ENCODE data around the gene SH2D2A. TPM values are rescaled to one million over a fixed set of nuclear protein-coding genes. Genes with fewer than 3 reads are reported as not detected.
A peak's percentile ranks its signal among the peaks of the same experiment; 100 is the strongest.

Gene SH2D2A
- total and polyA plus RNA-seq, 9 of the 15 experiments (the other 6 are each of a cell fraction or from before 2014, with no cell fraction given), result 0.89 to 33.6 (median 6.9) TPM

DNA sequence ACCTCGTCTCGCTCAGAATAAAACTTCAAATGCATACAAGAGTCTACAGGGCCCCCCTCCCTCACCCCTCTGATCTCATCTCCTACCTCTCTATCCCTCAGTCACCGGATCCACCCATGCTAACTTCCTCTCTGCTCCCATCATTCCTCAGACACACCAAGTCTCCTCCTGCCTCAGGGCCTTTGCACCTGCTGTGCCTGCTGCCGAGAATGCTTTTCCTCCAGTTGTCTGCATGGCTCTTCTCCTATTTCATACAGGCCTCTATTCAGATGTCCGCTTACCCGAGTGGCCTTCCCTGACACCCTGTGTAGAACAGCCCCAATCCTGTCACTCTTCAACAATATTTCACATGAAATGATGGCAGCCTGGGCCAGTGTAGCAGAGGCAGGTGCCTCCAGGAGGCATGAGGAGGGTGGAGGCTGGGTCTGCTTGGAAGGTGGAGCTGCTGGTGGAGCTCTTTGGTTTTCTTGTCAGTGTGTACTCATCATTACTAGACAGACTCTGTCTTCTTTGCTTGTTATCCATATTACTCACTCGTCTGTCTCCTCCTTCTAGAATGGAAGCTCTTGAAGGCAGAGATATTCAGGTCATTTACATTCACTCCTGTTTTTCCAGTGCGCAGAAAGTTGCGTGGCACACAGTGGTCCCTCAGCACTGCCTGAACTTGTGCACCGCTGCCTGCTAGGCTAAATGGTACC, 4.2 kb downstream of the SH2D2A start (continued):
- TF ChIP-seq, protein P1, sequence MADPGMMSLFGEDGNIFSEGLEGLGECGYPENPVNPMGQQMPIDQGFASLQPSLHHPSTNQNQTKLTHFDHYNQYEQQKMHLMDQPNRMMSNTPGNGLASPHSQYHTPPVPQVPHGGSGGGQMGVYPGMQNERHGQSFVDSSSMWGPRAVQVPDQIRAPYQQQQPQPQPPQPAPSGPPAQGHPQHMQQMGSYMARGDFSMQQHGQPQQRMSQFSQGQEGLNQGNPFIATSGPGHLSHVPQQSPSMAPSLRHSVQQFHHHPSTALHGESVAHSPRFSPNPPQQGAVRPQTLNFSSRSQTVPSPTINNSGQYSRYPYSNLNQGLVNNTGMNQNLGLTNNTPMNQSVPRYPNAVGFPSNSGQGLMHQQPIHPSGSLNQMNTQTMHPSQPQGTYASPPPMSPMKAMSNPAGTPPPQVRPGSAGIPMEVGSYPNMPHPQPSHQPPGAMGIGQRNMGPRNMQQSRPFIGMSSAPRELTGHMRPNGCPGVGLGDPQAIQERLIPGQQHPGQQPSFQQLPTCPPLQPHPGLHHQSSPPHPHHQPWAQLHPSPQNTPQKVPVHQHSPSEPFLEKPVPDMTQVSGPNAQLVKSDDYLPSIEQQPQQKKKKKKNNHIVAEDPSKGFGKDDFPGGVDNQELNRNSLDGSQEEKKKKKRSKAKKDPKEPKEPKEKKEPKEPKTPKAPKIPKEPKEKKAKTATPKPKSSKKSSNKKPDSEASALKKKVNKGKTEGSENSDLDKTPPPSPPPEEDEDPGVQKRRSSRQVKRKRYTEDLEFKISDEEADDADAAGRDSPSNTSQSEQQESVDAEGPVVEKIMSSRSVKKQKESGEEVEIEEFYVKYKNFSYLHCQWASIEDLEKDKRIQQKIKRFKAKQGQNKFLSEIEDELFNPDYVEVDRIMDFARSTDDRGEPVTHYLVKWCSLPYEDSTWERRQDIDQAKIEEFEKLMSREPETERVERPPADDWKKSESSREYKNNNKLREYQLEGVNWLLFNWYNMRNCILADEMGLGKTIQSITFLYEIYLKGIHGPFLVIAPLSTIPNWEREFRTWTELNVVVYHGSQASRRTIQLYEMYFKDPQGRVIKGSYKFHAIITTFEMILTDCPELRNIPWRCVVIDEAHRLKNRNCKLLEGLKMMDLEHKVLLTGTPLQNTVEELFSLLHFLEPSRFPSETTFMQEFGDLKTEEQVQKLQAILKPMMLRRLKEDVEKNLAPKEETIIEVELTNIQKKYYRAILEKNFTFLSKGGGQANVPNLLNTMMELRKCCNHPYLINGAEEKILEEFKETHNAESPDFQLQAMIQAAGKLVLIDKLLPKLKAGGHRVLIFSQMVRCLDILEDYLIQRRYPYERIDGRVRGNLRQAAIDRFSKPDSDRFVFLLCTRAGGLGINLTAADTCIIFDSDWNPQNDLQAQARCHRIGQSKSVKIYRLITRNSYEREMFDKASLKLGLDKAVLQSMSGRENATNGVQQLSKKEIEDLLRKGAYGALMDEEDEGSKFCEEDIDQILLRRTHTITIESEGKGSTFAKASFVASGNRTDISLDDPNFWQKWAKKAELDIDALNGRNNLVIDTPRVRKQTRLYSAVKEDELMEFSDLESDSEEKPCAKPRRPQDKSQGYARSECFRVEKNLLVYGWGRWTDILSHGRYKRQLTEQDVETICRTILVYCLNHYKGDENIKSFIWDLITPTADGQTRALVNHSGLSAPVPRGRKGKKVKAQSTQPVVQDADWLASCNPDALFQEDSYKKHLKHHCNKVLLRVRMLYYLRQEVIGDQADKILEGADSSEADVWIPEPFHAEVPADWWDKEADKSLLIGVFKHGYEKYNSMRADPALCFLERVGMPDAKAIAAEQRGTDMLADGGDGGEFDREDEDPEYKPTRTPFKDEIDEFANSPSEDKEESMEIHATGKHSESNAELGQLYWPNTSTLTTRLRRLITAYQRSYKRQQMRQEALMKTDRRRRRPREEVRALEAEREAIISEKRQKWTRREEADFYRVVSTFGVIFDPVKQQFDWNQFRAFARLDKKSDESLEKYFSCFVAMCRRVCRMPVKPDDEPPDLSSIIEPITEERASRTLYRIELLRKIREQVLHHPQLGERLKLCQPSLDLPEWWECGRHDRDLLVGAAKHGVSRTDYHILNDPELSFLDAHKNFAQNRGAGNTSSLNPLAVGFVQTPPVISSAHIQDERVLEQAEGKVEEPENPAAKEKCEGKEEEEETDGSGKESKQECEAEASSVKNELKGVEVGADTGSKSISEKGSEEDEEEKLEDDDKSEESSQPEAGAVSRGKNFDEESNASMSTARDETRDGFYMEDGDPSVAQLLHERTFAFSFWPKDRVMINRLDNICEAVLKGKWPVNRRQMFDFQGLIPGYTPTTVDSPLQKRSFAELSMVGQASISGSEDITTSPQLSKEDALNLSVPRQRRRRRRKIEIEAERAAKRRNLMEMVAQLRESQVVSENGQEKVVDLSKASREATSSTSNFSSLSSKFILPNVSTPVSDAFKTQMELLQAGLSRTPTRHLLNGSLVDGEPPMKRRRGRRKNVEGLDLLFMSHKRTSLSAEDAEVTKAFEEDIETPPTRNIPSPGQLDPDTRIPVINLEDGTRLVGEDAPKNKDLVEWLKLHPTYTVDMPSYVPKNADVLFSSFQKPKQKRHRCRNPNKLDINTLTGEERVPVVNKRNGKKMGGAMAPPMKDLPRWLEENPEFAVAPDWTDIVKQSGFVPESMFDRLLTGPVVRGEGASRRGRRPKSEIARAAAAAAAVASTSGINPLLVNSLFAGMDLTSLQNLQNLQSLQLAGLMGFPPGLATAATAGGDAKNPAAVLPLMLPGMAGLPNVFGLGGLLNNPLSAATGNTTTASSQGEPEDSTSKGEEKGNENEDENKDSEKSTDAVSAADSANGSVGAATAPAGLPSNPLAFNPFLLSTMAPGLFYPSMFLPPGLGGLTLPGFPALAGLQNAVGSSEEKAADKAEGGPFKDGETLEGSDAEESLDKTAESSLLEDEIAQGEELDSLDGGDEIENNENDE (IDR thresholded peaks at IDR 0.05; ENCODE audit: low read depth, low read length), result no peak
- TF ChIP-seq ZNF696 (CRISPR knock-in tag; conservative IDR thresholded peaks at IDR 0.05), result no peak
- TF ChIP-seq TEAD1 (CRISPR knock-in tag; IDR thresholded peaks at IDR 0.05), result 0 out of 4 replicates have a peak, but pooled peaks of 1 of the 2 experiments have one; percentile 34
- TF ChIP-seq HDAC2 (IDR thresholded peaks at IDR 0.05), result 0 out of 2 replicates have a peak, but pooled peaks have one; percentile 45
- peak; percentile 66 for TF ChIP-seq RBM25 (IDR thresholded peaks at IDR 0.05; ENCODE audit: low read depth, low read length, severe bottlenecking)
- peak; percentile 75 for TF ChIP-seq BCOR (IDR thresholded peaks at IDR 0.05)

Data from K562 (cell line).